Hypothalamus (tissue), 51 donors: ENCODE results near the gene BZW2.

Source experiments
- DNase-seq, 51 donors: peaks; one replicate each; lab custom pipeline; 2025; lab: John Stamatoyannopoulos, UW

The BZW2 gene

DNA sequence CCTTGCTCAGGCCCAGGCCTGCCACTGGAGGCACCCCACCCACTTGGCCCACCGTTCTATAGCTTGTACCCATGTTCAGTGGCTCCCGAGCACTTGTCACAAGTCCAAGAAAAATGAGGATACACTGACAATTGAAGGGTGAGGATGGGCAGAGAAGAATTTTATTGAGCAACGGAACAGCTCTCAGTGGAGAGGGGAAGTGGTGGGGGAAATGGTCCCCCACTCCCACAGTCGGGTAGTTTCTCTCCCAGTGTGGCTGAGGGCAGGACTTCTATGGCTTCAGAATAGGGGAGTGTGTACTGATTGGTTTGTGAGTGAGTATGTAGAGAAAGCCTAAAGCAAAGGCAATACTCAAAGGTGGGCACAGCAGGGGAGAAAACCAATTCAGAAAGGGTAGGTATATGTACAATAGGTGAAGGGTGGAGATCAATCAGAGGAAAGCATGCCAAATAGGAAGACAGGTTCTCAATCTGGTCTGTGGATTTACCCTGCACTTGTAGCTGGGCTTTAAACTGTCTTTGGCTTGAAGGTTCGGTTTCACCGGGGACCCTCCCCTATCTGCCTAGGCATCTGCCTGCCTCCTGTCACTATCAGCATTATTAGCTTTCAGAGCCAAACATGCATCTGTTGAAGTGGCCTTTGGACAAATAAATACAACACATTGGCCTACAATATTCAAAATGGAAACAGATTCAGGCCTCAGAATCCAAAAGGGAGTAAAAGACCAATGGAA is 98.7 kb downstream of the BZW2 start:
- no peak for DNase-seq

DNA sequence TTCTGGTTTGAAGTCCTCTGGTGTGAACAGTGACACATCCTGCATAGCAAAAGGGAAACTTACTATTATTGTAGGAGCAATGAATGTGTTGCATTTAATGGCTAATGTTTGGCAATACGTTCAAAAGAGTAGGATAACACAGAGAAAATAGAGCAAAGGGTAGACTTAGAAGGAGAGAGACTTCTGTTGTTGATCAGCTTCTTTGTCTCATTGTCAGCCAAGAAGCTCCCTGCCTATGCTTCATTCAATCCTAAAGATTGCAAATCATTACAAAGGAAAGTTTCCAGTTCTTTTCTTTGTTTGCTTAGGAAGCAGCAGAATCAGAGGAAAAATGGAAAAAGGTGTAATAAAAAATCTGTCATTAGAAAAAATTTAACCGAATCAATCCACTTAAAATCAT is 99.7 kb downstream of the BZW2 start:
- DNase-seq: no peak

DNA sequence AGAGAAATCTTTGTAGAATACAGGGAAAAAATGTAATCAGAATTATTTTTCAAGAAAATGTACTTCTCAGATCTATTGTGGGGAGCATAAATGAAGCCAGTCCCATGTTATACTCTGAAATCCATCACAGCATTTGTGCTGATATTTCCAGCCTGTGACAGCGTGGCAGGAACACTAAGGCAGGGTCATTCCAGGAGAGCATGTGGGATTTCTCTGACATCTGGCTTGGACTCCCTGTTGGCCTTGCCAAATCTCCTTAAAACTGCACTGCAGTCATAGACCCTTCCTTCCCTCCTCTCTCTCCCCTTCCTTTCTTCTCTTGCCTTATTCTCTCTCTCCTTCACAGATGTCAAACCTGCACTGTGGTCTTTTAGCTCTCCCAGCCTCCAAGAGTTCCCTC is 101.1 kb downstream of the BZW2 start:
- DNase-seq: no peak

DNA sequence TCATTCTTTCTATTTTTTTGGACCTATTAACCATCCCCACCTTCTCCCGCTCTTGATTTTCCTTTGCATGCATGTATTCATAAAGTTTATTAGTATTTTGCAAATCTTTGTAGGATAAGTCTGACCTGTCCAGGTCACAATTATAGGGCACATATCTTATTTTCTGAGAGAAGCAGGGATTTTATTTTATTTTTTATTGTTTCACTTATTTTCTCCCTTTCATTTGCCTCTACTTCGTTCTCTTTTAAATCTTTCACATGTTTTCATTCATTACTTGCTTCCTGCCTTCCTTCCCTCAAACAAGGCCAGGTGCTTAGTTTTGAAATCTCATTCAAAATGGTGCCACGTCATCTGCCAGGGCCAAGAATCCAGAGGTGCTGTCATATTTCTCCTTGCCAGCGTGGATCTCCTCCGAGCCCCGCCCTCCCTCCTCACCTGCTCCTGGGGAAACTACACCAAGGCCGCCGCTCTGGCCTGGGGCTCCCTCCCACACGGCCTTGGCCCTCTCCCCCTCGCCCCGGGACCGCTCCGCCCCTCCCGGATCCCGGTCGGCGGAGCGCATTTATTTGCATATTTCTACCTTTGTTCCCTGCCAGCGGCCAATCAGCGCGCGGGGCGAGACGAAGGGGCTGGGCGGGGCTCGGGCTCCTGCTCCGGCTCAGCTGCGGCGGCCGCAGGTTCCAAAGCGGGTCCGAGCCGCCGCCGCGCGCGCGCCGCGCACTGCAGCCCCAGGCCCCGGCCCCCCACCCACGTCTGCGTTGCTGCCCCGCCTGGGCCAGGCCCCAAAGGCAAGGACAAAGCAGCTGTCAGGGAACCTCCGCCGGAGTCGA is 107.3 kb downstream of the BZW2 start, which contains the start of gene TSPAN13:
Gene TSPAN13 (plus strand): TSS at position 654 of the 830 bp plus-strand sequence. CDS start 213 bp downstream, outside the sequence.
- peak in 44 of 51 donors; percentile 8 to 85 (median 42) for DNase-seq

DNA sequence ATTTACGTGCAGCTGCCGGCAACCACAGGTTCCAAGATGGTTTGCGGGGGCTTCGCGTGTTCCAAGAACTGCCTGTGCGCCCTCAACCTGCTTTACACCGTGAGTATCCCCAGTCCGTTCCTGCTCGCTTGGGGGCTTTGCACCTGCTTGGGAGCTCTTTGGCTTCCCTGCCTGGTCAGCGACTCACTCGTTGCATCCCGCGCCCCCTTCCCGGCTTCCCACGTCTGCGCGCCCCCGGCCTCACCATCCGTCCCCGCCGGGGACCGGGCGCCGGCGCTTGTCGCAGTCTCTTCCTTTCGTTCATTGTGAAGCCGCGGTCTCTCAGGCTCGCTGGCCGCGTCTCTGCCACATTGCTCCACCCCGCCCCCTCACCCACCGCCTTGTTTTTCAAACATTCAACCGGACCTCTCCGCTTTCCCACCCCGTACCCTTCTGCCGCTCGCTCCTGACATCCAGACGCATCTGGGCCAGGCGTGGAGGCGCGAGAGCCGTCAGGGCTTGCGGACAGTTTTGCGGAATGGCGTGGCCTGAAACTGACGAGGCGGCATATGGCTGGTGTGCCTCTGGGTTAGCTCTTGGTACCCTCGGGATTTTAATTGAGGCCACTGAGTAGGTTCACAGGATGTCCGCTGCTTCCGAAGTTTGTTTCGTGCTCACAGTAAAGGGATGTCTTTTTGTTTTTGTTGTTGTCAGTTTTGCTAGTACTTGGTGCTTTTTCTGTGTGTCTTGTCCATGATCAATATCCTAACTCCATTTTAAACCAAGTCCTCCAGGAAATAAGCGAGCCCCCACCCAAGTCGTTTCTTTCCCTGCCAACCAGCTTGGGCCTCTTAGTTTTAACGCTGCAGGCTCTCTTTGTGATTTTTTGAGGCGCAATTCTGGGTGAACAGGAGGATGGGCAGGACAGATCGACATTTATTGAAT is 108.2 kb downstream of the BZW2 start:
- peak in 29 of 51 donors; percentile 4 to 85 (median 22) for DNase-seq

DNA sequence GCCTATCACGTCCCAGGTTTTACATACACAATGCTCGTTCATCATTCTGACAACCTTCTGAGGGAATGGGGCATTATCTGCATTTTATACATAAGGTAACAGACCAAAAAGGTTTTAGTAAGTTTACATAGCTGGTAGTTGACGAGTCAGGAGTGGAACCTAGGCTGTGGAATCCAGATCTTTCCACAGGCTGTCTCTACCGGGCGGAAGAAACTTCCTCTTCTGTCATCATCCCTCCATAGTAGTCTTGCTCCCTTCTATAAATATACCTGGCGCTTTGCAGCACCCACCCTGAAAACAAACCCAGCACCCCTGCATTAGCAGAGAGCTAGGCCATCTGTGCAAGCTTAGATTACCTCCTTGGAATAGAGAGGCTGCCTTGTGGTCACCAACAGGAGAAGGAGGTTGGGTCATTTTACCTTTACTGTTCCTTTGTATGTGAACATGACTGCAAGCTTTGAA is 108.9 kb downstream of the BZW2 start:
- peak in 2 of 51 donors; percentile 14 to 47 for DNase-seq

DNA sequence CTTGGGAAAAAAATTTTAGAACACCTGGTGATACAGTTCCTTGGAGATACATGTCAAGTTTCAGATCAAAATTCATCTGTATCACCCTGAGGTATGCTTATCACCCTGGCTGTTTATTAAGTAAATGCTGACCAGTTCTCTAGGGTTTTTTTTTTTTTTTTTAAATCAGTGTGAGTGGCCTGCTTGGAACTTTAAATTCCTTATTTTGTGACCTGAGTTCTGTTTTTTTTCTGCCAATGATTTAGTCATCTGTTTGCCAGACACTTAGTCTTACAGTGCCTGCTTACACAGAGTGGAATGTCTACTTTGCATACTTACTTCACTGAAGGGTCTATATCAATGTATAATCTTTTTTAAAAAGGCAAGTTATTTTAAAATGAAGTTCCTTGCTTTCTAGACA is 109.4 kb downstream of the BZW2 start:
- DNase-seq: peak in 1 of 51 donors; percentile 30
